Stomach (tissue), 4 donors: Measurements from ENCODE around the gene TTLL11.

Experiments used
- CTCF ChIP-seq, 7 experiments: fragments of 450-650 bp in 4 of 7; fragments of 200-600 bp in 3 of 7; sonication (generic) in 3 of 7; IDR thresholded peaks; one replicate each; pipeline ENCODE4 v1.5.1; 2016 to 2019; ENCODE audit warnings: antibody characterized with exemption in 7 of 7, control low read depth in 2 of 7, mild to moderate bottlenecking in 1 of 7
- POLR2A ChIP-seq, 4 donors: fragments of 450-650 bp; IDR thresholded peaks; one replicate each; pipeline ENCODE4 v1.6.1; 2016; ENCODE audit warnings: antibody characterized with exemption in 4 of 4, control low read depth in 2 of 4, mild to moderate bottlenecking in 1 of 4, moderate library complexity in 1 of 4
- POLR2AphosphoS5 ChIP-seq, 3 donors: sonication (generic); formaldehyde crosslinking; IDR thresholded peaks; one replicate each; pipeline ENCODE4 v1.6.1; 2016; ENCODE audit warnings: antibody characterized with exemption in 3 of 3

- TF ChIP-seq CTCF (IDR thresholded peaks at IDR 0.05) (no peak), POLR2AphosphoS5 (IDR thresholded peaks at IDR 0.05) (no peak), POLR2A (IDR thresholded peaks at IDR 0.05) (no peak)
These were observed 314.6 kb downstream of the TTLL11 start for GRCh38 chr9:121778252-121779225.
